OCI-M1 (cell line): ENCODE measurements around the gene LRRC72.
"Not testable (repeated sequence)": the region's sequence is repeated elsewhere in the genome, so short reads cannot be mapped to it uniquely, and the experiment has no call there.

Source experiments
- DNase-seq: peaks from one replicate; lab custom pipeline; 2025; lab: John Stamatoyannopoulos, UW

LRRC72 gene

GRCh38 chr7:16579216-16579615 is 52.6 kb downstream of the LRRC72 start:
- no peak for DNase-seq

GRCh38 chr7:16581286-16581685 is 54.7 kb downstream of the LRRC72 start:
- peak; percentile 50 for DNase-seq

GRCh38 chr7:16583834-16584233 is 57.2 kb downstream of the LRRC72 start:
- no peak for DNase-seq

GRCh38 chr7:16585540-16585939 is 58.9 kb downstream of the LRRC72 start:
- no peak for DNase-seq

GRCh38 chr7:16586081-16586874 is 59.7 kb downstream of the LRRC72 start:
- no peak for DNase-seq

GRCh38 chr7:16587129-16587528 is 60.5 kb downstream of the LRRC72 start:
- DNase-seq: no peak

GRCh38 chr7:16587790-16588189 is 61.2 kb downstream of the LRRC72 start:
- no peak for DNase-seq

GRCh38 chr7:16589881-16590280 is 63.3 kb downstream of the LRRC72 start:
- DNase-seq: no peak

GRCh38 chr7:16590424-16590823 is 63.8 kb downstream of the LRRC72 start:
- DNase-seq: no peak

- no peak for DNase-seq
Measured at GRCh38 chr7:16592395-16592794, 65.8 kb downstream of the LRRC72 start.

- no peak for DNase-seq
Measured at GRCh38 chr7:16594061-16594460, 67.4 kb downstream of the LRRC72 start.

GRCh38 chr7:16594676-16595075 is 68.1 kb downstream of the LRRC72 start:
- DNase-seq: no peak

- DNase-seq: not testable (repeated sequence)
Measured at GRCh38 chr7:16595596-16595995, 69.0 kb downstream of the LRRC72 start.

- DNase-seq: no peak
Measured at GRCh38 chr7:16598015-16598414, 71.4 kb downstream of the LRRC72 start.

GRCh38 chr7:16599860-16600259 is 73.2 kb downstream of the LRRC72 start:
- no peak for DNase-seq

GRCh38 chr7:16603633-16604032 is 77.0 kb downstream of the LRRC72 start:
- no peak for DNase-seq

- DNase-seq: peak; percentile 6
Measured at GRCh38 chr7:16604054-16604453, 77.4 kb downstream of the LRRC72 start.

GRCh38 chr7:16606704-16607103 is 80.1 kb downstream of the LRRC72 start:
- no peak for DNase-seq

- peak; percentile 56 for DNase-seq
Measured at GRCh38 chr7:16609842-16610450, 83.3 kb downstream of the LRRC72 start.

GRCh38 chr7:16611711-16612110 is 85.1 kb downstream of the LRRC72 start:
- no peak for DNase-seq

- DNase-seq: no peak
Measured at GRCh38 chr7:16615228-16615627, 88.6 kb downstream of the LRRC72 start.

GRCh38 chr7:16616122-16616521 is 89.5 kb downstream of the LRRC72 start:
- no peak for DNase-seq

- no peak for DNase-seq
Measured at GRCh38 chr7:16616542-16616941, 89.9 kb downstream of the LRRC72 start.

- no peak for DNase-seq
Measured at GRCh38 chr7:16619979-16620408, 93.4 kb downstream of the LRRC72 start.
